SKM-1 treated with dmso at 0.1 percent for 144 hours (cell line): ENCODE data around the gene AFM.

Experiments used
- DNase-seq: peaks from one replicate; lab custom pipeline; 2025; ENCODE audit not compliant: unreplicated experiment; lab: John Stamatoyannopoulos, UW

AFM gene

GRCh38 chr4:73481358-73481757 is at the start of gene AFM:
TSS of gene AFM (plus strand) at chr4:73481745. CDS start at chr4:73481776, 31 bp downstream.
- no peak for DNase-seq

GRCh38 chr4:73431813-73432168 is 49.8 kb upstream of the AFM start:
- DNase-seq, result no peak

DNA sequence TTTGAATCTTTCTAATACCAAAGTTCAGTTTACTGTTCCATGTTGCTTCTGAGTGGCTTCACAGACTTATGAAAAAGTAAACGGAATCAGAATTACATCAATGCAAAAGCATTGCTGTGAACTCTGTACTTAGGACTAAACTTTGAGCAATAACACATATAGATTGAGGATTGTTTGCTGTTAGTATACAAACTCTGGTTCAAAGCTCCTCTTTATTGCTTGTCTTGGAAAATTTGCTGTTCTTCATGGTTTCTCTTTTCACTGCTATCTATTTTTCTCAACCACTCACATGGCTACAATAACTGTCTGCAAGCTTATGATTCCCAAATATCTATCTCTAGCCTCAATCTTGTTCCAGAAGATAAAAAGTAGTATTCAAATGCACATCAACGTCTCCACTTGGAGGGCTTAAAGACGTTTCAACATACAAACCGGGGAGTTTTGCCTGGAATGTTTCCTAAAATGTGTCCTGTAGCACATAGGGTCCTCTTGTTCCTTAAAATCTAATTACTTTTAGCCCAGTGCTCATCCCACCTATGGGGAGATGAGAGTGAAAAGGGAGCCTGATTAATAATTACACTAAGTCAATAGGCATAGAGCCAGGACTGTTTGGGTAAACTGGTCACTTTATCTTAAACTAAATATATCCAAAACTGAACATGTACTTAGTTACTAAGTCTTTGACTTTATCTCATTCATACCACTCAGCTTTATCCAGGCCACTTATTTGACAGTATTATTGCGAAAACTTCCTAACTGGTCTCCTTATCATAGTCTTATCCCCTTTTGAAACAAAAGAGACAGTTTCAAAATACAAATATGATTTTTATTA is 49.2 kb upstream of the AFM start:
- no peak for DNase-seq

DNA sequence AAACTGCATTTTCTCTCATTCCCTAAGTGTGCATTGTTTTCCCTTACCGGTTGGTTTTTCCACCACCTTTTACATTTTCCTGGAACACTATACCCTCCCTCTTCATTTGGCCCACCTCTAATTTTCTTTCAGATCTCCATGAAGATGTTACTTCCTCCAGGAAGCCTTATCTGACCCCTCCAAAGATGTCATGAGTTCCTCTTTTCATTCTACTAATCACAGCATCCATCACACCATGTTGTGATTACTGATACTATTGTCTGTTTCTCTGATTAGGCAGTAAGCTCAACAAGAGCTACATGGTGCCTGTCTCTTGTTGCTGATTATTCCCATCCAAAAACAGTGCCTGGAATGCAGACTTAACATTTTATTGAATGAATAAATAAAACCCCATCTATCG is 48.4 kb upstream of the AFM start:
- no peak for DNase-seq

GRCh38 chr4:73434311-73434710 is 47.2 kb upstream of the AFM start:
- DNase-seq, result peak; percentile 36

GRCh38 chr4:73435984-73436383 is 45.6 kb upstream of the AFM start, which contains the start of gene AFP:
TSS of gene AFP (plus strand) at chr4:73436221. CDS start at chr4:73436263, 42 bp downstream.
- no peak for DNase-seq

DNA sequence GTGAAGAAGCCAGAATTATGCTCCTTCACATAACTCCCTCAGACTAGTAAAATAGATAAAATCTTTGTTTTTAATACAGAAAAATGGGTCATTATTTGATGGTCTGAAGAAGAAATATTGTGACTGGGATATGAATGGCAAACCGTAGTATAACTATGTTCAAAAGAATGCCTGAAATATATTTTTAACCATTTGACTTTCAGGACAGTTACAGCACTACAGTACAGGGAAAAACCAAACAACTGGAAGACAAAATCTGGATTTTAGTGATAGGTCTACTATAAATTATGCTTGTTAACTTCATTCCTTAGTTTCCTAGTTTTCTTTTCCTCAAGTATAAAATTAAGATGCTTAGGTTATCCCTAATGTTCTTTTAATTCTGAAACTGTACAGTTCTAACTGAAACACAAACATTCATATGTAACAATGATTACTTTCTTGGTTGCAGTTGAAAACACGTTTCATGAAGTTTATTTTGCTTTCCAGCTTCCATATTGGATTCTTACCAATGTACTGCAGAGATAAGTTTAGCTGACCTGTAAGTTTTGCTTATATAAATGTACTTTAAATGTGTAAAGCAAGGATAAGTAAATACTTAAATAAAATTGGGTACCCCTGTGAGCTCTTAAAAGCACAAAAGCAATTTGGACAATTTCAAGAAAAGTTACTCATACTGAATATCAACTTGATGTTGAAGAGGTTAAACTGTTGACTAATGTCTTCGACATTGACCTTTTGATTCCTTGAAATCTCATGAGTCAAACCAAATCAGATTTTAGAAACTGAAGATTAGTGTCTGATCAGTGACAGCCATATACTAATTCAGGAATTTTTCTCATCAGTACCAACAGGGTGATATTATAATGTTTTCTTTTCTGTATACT is 44.6 kb upstream of the AFM start:
- DNase-seq, result no peak

GRCh38 chr4:73437558-73437956 is 44.0 kb upstream of the AFM start:
- no peak for DNase-seq

DNA sequence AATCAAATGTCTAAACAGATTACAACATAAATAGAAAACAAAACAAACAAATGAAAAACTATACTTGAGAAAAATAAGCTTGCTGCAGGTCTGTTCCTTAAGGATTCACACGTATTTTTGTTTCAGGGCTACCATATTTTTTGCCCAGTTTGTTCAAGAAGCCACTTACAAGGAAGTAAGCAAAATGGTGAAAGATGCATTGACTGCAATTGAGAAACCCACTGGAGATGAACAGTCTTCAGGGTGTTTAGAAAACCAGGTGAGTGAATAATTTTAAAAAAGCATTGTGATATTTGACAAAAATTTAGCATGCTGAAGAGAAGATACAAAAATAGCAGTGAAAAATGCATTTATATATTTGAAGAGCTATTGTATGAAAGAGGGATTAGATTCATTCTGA is 43.5 kb upstream of the AFM start:
- no peak for DNase-seq

GRCh38 chr4:73438582-73439215 is 42.8 kb upstream of the AFM start:
- no peak for DNase-seq

- no peak for DNase-seq
Measured at GRCh38 chr4:73439445-73439844, 42.1 kb upstream of the AFM start.

DNA sequence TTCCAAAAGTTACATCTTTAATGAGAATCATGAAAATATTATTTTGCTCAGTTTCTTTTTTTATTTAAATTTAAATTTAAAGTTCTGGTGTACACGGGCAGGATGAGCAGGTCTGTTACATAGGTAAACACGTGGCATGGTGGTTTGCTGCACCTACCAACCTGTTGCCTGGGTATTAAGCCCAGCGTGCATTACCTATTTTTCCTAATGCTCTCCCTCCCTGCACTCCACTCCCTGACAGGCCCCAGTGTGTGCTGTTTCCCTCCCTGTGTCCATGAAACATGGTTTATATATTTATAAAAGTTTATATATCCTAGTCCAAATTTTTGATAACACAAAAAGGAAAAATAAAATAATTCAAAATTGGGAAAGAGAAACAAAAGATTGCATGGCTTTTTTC is 41.6 kb upstream of the AFM start:
- DNase-seq, result no peak

GRCh38 chr4:73440653-73441052 is 40.9 kb upstream of the AFM start:
- DNase-seq, result no peak

- DNase-seq, result no peak
Measured at GRCh38 chr4:73442275-73442674, 39.3 kb upstream of the AFM start.

DNA sequence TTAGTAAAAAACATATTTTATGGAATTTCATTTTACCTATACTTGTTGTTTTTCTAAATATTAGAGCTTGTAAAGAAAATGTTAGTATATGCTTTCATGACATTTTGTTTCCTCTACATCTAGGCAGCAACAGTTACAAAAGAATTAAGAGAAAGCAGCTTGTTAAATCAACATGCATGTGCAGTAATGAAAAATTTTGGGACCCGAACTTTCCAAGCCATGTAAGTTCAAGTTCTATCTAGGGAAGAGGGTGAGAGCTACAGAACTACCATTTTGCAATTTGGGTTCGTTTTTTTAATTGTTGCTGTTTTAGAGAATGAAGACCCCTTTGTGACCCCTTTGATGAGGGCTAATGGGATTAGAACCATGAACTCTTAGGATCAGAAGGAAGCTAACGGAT is 38.3 kb upstream of the AFM start:
- no peak for DNase-seq

GRCh38 chr4:73445383-73446335 is 35.9 kb upstream of the AFM start:
- no peak for DNase-seq

- DNase-seq, result peak; percentile 71
Measured at GRCh38 chr4:73446336-73446938, 35.1 kb upstream of the AFM start.

- no peak for DNase-seq
Measured at GRCh38 chr4:73447671-73448070, 33.9 kb upstream of the AFM start.

DNA sequence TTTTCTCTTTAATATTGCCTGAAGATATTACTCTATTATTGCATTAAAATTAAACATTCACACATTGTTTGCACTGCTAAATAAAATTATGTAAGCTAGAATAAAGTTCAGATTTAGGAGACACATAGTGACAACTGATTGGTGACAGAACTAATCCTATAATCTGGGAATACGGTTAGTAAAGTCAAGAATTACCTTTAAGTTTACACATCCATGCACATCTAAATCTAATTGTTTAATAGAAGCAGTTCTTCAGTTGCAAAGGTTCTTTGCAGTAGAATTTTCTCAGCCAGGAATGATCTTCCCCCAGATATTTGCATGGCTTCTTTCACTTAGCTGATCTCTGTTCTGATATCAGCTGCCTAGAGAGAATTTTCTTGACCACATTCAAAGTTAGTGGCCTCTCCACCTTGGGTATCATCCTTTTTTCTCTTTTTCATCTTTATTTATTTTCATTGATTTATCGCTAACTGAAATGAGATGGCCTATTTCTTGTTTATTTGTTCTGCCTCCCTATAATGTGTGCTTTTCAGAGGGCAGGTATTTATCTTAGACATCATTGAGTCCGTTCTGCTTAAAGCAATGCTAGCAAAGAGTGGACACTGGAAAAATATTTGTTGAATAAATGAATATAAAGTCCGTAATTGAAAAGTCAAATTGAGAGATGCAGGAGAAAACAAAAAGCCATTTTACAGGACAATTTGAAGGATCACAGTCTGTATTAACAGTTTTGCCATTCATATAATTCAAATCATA is 32.9 kb upstream of the AFM start:
- DNase-seq, result no peak
